Activated CD8-positive, alpha-beta memory T cell treated with anti-CD3 and anti-CD28 coated beads, Interleukin-2, amount 10 ng/mL, durations not matched to agents 7 days and 5 days (primary cell): ENCODE results near the gene KIAA1958. TPM values are rescaled to one million over a fixed set of nuclear protein-coding genes. Genes with fewer than 3 reads are reported as not detected.
"Not testable (repeated sequence)": the region's sequence is repeated elsewhere in the genome, so short reads cannot be mapped to it uniquely, and the experiment has no call there.

Experiments used
- ATAC-seq: fragments of 150-1000 bp; cut with Tn5 transposase; one replicate; pipeline ENCODE4 v1.10.0; 2021; ENCODE audit warnings: moderate library complexity
- CTCF ChIA-PET: fragments of 350-600 bp; sonication (Branson Sonifier 250); formaldehyde crosslinking; loops from one replicate; lab custom pipeline; 2021; ENCODE audit warnings: antibody characterized with exemption; lab: Charles Lee
- DNase-seq: peaks from one replicate; pipeline ENCODE4 v3.0.0-alpha.2; 2020
- H3K27ac Mint-ChIP-seq: one replicate; pipeline ENCODE4 v1.8.0; 2021; ENCODE audit warnings: mild to moderate bottlenecking, mixed read lengths
- H3K27me3 Mint-ChIP-seq: one replicate; pipeline ENCODE4 v1.8.0; 2021; ENCODE audit warnings: mixed read lengths
- H3K36me3 Mint-ChIP-seq: one replicate; pipeline ENCODE4 v1.8.0; 2021; ENCODE audit warnings: mild to moderate bottlenecking, mixed read lengths
- H3K4me1 Mint-ChIP-seq: one replicate; pipeline ENCODE4 v1.8.0; 2021; ENCODE audit warnings: mixed read lengths
- H3K4me3 Mint-ChIP-seq: one replicate; pipeline ENCODE4 v1.8.0; 2021; ENCODE audit warnings: mild to moderate bottlenecking, moderate library complexity, mixed read lengths
- H3K9me3 Mint-ChIP-seq: one replicate; pipeline ENCODE4 v1.8.0; 2022; ENCODE audit warnings: low read depth, mixed read lengths
- total RNA-seq, 2 experiments: library from RNA; stranded (reverse); gene quantifications; one replicate each; pipeline ENCODE4 v1.2.3, GENCODE V29; 2021

Gene KIAA1958
- total RNA-seq, 2 experiments from 2014 or later: 7.1 to 11.6 TPM

DNA sequence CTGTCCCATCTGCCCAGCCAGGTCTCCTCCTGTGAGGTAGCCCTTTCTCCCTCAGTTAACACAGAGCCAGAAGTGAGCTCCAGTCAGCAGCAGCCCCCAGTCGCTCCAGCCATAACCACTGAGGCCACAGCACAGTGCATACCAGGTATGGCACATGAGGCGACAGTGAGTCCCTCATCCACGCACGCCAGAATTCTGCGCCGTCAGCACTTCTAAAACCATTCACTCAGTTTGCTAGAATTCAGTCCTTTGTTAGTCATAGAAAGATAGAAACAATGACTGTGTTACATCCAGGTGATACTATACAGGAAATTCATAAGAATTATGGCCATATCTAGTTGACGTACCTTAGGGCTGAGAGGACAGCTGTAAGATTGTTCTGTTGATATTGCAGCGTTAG lies 88.5 kb downstream of the KIAA1958 start:
- ATAC-seq (no peak), DNase-seq (no peak)
- H3K27ac Mint-ChIP-seq: no peak overlapping the region
- H3K9me3 Mint-ChIP-seq: no peaks in the 10 kb centered on the region
- peaks cover 4% of the 10 kb centered on the region for H3K36me3 Mint-ChIP-seq
- H3K27me3 Mint-ChIP-seq: no peaks in the 10 kb centered on the region
- H3K4me1 Mint-ChIP-seq: no peaks in the 10 kb centered on the region
- no peak overlapping the region for H3K4me3 Mint-ChIP-seq
- CTCF ChIA-PET: no interaction called here

DNA sequence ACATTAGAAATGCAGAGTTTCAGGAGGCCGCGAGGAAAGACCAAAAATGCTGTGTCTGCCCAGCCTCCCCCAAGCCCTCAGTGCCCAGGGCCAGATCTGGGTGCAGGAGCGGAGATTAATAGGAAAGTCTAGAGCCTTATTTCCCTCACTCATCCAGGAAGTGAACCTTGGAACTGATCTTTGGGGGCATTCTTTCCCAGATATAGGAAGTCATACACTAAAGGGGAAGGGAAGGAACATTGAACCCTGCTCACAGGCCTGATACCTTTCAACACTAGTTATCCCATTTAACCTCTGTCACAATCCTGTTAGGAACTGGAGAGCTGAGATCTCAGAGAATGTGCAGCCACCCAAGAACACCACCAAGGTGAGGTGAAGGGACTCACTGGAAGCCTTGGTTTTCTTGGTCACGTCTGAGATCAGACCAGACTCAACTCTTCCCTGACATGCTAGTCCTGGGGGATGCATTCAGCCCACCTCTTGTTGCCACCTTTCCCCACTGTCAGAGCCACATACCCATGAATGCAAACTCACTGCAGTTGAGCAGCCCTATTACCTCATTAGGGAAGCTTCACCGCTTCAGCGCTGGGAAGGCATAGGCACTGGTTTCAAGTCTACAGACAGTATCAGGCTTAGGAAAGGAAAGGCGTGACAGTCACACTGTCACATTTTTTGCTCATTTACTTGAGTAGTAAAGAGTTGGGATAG lies 95.0 kb downstream of the KIAA1958 start:
- Mint-ChIP-seq H3K4me1 (no peaks in the 10 kb centered on the region), H3K9me3 (no peaks in the 10 kb centered on the region)
- CTCF ChIA-PET: no interaction called here

DNA sequence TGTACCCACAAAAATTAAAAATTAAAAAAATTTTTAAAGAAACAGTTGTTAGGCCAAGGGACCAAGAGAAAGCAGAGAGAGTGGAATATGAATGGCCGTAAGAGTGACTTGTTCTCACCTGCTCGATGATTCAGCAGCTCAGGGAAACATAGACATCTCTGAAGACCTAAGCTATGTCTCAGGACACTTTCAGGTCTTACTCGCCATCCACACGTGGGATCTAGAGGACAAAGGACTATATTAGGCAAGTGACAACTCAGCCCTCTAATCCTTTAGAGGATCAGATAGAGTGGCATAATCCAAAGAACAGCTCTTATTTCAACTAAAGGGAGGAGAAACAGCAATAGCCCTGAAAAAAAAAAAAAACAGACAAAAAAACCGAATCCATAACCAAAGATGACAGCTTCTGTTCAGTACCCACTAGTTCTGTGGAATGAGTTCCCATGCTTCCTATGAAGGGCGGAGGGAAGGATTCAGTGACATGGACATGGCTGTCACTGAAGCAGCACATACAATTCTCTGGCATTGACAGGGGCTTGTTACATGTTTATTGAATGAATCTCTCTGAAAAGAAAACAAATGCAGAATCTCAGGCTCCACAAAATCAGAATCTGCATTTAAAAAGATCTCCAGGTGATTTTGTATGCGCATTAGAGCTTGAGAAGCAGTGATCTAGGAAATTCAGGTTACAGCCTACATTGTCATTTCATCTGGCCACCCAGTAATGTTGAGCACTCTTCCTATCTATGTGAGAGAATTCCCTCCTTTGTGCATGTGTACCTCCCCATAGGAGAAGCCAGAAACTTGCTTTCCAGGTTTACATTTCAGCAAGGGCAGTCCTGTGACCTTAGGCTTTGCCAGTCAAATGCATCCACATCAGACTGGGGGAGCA lies 96.0 kb downstream of the KIAA1958 start:
- no peak for ATAC-seq
- Mint-ChIP-seq H3K27ac (no peak overlapping the region), H3K27me3 (no peaks in the 10 kb centered on the region), H3K9me3 (no peaks in the 10 kb centered on the region), H3K36me3 (no peaks in the 10 kb centered on the region), H3K4me1 (no peaks in the 10 kb centered on the region), H3K4me3 (no peak overlapping the region)
- DNase-seq: no peak
- CTCF ChIA-PET: interaction anchor here (0.6 kb wide), 1 partner anchor 171 kb away, joined by 3 read pairs; no protein-coding TSS in a partner anchor

More for the DNA sequence above, 95.0 kb downstream of the KIAA1958 start:
- Mint-ChIP-seq H3K27me3 (no peaks in the 10 kb centered on the region), H3K27ac (no peak overlapping the region), H3K4me3 (no peak overlapping the region), H3K36me3 (no peaks in the 10 kb centered on the region)
- DNase-seq (no peak), ATAC-seq (no peak)

DNA sequence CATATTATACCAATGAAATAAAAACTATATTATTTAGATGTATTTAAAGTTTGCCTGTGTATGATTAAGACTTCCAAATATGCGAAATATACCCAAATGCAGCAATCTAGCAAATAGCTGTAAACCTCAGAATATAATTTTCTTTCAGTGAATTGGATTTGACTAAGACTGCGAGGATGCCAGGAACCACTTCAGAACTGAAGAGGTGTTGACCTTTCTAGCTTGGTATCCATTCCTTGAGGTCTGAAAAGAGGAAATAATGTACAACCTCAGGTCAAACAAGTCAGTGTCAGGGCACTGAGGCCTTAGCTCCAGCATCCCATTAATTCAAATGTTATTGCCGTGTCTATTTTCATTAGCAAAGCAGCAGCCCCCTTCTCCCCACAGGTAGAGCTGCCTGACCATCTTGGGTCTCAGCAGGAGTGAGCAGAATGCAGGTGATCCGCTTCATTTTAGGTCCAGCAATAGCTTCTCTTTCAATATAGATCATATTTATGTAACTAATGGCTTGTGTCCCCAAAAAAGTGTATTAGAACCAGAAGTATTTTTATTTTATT lies 100.0 kb downstream of the KIAA1958 start:
- CTCF ChIA-PET: interaction anchor here (0.7 kb wide), 1 partner anchor 9 kb away, joined by 3 read pairs; no protein-coding TSS in a partner anchor
- no peaks in the 10 kb centered on the region for H3K9me3 Mint-ChIP-seq
- no peaks in the 10 kb centered on the region for H3K36me3 Mint-ChIP-seq
- ATAC-seq (no peak), DNase-seq (no peak)
- no peak overlapping the region for H3K27ac Mint-ChIP-seq
- no peak overlapping the region for H3K4me3 Mint-ChIP-seq
- H3K4me1 Mint-ChIP-seq: no peaks in the 10 kb centered on the region
- H3K27me3 Mint-ChIP-seq: no peaks in the 10 kb centered on the region

- H3K9me3 Mint-ChIP-seq, ATAC-seq, CTCF ChIA-PET, H3K27me3 Mint-ChIP-seq, H3K36me3 Mint-ChIP-seq, H3K27ac Mint-ChIP-seq, DNase-seq, H3K4me1 Mint-ChIP-seq, H3K4me3 Mint-ChIP-seq: not testable (repeated sequence)
Observed at GRCh38 chr9:112591875-112592274, 105.2 kb downstream of the KIAA1958 start.

GRCh38 chr9:112599732-112600131 lies 113.1 kb downstream of the KIAA1958 start:
- ATAC-seq: no peak
- no peak overlapping the region for H3K4me3 Mint-ChIP-seq
- H3K36me3 Mint-ChIP-seq: no peaks in the 10 kb centered on the region

GRCh38 chr9:112601636-112602035 lies 115.0 kb downstream of the KIAA1958 start:
- Mint-ChIP-seq H3K4me1 (peaks cover 12% of the 10 kb centered on the region), H3K9me3 (no peaks in the 10 kb centered on the region), H3K27ac (no peak overlapping the region), H3K4me3 (no peak overlapping the region), H3K36me3 (no peaks in the 10 kb centered on the region), H3K27me3 (no peaks in the 10 kb centered on the region)
- ATAC-seq: no peak
- CTCF ChIA-PET: no interaction called here
- no peak for DNase-seq

More at GRCh38 chr9:112599732-112600131, 113.1 kb downstream of the KIAA1958 start:
- DNase-seq: no peak
- Mint-ChIP-seq H3K9me3 (no peaks in the 10 kb centered on the region), H3K4me1 (peaks cover 3% of the 10 kb centered on the region), H3K27me3 (no peaks in the 10 kb centered on the region), H3K27ac (no peak overlapping the region)
- CTCF ChIA-PET: no interaction called here

DNA sequence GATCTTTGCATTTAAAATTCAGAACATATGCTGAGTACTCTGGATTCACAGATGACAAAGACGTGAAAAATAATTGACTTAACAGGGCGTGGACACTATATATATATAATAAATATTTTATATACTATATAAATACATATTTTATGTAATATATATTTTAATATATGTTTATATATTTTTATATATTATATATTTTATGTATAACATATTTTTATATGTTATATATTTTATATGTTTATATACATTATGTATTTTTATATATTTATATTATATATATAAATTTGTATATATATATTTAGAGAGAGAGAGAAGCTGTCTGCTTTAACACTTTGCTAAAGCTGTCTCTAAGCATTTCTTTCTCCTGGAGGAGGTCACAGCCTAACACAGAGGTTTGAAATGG lies 118.2 kb downstream of the KIAA1958 start:
- CTCF ChIA-PET: no interaction called here
- Mint-ChIP-seq H3K27ac (no peak overlapping the region), H3K4me3 (no peak overlapping the region), H3K27me3 (no peaks in the 10 kb centered on the region), H3K4me1 (peaks cover 10% of the 10 kb centered on the region), H3K36me3 (no peaks in the 10 kb centered on the region), H3K9me3 (no peaks in the 10 kb centered on the region)
- ATAC-seq (no peak), DNase-seq (no peak)

DNA sequence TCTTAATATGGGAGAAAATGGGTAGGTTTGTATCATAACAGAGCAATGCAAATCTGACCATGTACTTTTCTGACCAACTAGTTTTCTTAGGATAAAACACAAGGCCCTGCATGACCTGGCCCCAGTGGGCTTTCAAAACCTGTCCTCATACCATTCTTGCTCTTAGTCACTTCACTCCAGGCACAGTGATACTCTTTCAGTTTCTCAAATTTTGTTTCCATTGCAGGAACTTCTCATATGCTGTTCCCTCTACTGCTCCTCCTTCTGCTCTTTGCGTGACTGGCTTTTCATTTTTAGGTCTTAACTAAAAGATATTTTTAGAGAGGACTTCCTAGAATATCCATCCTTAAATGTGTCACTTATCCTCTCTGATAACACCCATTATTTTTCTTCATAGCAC lies 118.9 kb downstream of the KIAA1958 start:
- Mint-ChIP-seq H3K27me3 (no peaks in the 10 kb centered on the region), H3K9me3 (no peaks in the 10 kb centered on the region), H3K4me3 (no peak overlapping the region), H3K36me3 (no peaks in the 10 kb centered on the region), H3K27ac (no peak overlapping the region), H3K4me1 (peaks cover 10% of the 10 kb centered on the region)
- CTCF ChIA-PET: no interaction called here
- DNase-seq (no peak), ATAC-seq (peak; percentile 65)

GRCh38 chr9:112605963-112606699 lies 119.5 kb downstream of the KIAA1958 start:
- ATAC-seq: no peak
- DNase-seq: no peak

DNA sequence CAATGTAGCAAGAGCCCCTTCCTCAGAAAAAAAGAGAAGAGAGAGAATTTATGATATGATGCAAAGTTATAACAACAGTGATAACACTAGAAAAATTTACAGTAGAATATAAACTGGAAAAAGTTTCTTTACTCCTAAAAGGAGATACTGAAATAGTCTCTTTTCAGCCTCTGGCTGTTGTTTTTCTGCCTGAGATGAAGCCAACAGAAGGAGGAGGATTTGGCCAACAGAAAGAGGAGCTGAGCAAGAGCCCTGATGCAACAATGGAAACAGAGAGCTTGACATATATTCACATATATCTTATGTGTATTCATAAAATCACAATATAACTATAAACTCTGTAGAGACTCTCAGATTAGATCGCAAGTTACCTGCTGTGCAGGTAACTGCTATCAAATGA lies 122.2 kb downstream of the KIAA1958 start:
- ATAC-seq (no peak), DNase-seq (no peak)
- H3K9me3 Mint-ChIP-seq: no peaks in the 10 kb centered on the region
- no peaks in the 10 kb centered on the region for H3K27me3 Mint-ChIP-seq
- CTCF ChIA-PET: no interaction called here
- H3K4me3 Mint-ChIP-seq: no peak overlapping the region
- no peak overlapping the region for H3K27ac Mint-ChIP-seq
- H3K36me3 Mint-ChIP-seq: no peaks in the 10 kb centered on the region
- H3K4me1 Mint-ChIP-seq: peaks cover 10% of the 10 kb centered on the region

More at GRCh38 chr9:112605963-112606699, 119.5 kb downstream of the KIAA1958 start:
- Mint-ChIP-seq H3K27me3 (no peaks in the 10 kb centered on the region), H3K36me3 (no peaks in the 10 kb centered on the region), H3K4me3 (no peak overlapping the region), H3K27ac (no peak overlapping the region), H3K4me1 (peaks cover 10% of the 10 kb centered on the region), H3K9me3 (no peaks in the 10 kb centered on the region)
- CTCF ChIA-PET: no interaction called here

GRCh38 chr9:112615584-112616266 lies 129.1 kb downstream of the KIAA1958 start:
- no peaks in the 10 kb centered on the region for H3K27me3 Mint-ChIP-seq
- H3K4me3 Mint-ChIP-seq: no peak overlapping the region
- H3K36me3 Mint-ChIP-seq: peaks cover 2% of the 10 kb centered on the region
- ATAC-seq (no peak), DNase-seq (no peak)
- no peaks in the 10 kb centered on the region for H3K9me3 Mint-ChIP-seq
- H3K27ac Mint-ChIP-seq: no peak overlapping the region
- peaks cover 6% of the 10 kb centered on the region for H3K4me1 Mint-ChIP-seq
- CTCF ChIA-PET: no interaction called here
